ENCODE data around the gene PRPSAP1.

The PRPSAP1 gene

DNA sequence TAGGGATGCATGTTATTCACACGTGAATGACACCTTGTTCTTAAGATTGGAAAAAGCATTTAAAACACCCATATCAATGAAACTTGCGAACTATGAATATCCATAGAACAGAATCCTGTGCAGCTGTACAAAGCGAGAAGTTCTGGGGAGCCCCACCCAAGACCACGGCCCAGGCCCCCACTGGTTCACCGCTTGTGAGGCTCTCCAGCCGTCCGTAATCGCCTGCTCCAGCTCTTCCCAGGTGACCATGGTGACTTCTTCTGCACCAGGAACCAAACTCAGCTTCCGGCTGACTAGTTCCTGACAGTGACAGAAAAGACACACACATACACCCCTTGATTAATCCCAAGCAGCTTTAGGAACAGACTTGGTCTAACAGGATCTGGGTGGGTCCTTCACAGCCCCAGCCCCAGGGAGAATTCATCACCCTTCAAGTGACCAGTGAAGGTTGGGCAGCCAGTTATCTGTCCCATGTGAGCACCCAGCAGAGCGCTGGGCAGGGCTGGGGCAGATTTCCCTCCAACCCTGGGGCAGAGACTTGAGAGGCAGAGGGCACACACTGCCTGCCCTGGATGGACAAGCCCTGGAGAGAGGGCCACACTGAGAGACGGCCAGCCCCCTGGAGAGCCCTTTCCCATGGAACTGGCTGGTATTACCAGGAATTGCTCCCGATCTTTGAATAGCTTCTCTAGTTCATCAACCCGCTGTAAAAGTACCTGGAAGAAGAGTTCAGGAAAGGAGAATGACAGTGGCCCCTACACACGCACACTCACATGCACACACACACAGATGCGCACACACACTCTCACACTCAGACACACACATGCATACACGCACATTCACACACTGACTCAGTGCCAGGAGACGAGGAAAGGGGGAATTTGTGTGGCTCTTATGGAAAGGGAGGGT is 49.2 kb downstream of the PRPSAP1 start:
- Histone ChIP-seq H3K27ac (ENCODE audit: low read length) (no peak overlapping the region), H3K9me3 (ENCODE audit: control insufficient read depth, low read depth, low read length) (no peaks in the 10 kb centered on the region), H3K9ac (ENCODE audit: low read length) (no peak overlapping the region), H3K36me3 (ENCODE audit: control insufficient read depth, low read depth, low read length) (no peaks in the 10 kb centered on the region), H3K4me1 (ENCODE audit: control insufficient read depth, low read depth, low read length) (no peaks in the 10 kb centered on the region), H3K4me3 (ENCODE audit: low read length) (no peak overlapping the region), H3K27me3 (ENCODE audit: control insufficient read depth, insufficient read depth, low read length) (no peaks in the 10 kb centered on the region)

DNA sequence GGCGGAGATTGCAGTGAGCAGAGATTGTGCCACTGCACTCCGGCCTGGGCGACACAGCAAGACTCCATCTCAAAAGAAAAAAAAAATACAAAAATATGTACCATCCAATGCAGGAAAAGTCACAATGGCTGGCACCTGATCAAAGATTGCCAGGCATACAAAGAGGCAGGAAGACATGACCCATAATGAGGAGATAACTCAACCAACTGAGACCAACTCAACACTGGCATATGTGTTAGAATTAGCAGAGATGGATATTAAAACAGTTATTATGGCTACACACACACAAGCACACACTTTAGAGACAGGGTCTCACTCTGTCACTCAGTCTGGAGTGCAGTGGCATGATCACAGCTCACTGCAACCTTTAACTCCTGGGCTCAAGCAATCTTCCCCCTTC is 56.3 kb downstream of the PRPSAP1 start:
- Histone ChIP-seq H3K27ac (ENCODE audit: low read length) (no peak overlapping the region), H3K9me3 (ENCODE audit: control insufficient read depth, low read depth, low read length) (no peaks in the 10 kb centered on the region), H3K9ac (ENCODE audit: low read length) (no peak overlapping the region), H3K36me3 (ENCODE audit: control insufficient read depth, low read depth, low read length) (no peaks in the 10 kb centered on the region), H3K4me3 (ENCODE audit: low read length) (no peak overlapping the region), H3K4me1 (ENCODE audit: control insufficient read depth, low read depth, low read length) (no peaks in the 10 kb centered on the region), H3K27me3 (ENCODE audit: control insufficient read depth, insufficient read depth, low read length) (no peaks in the 10 kb centered on the region)

GRCh38 chr17:76296889-76297288 is 56.8 kb downstream of the PRPSAP1 start:
- no peak overlapping the region for H3K4me3 ChIP-seq (ENCODE audit: low read length)
- H3K36me3 ChIP-seq (ENCODE audit: control insufficient read depth, low read depth, low read length), result no peaks in the 10 kb centered on the region
- no peaks in the 10 kb centered on the region for H3K4me1 ChIP-seq (ENCODE audit: control insufficient read depth, low read depth, low read length)
- H3K9ac ChIP-seq (ENCODE audit: low read length), result no peak overlapping the region
- no peak overlapping the region for H3K27ac ChIP-seq (ENCODE audit: low read length)
- H3K9me3 ChIP-seq (ENCODE audit: control insufficient read depth, low read depth, low read length), result no peaks in the 10 kb centered on the region
- H3K27me3 ChIP-seq (ENCODE audit: control insufficient read depth, insufficient read depth, low read length), result no peaks in the 10 kb centered on the region

DNA sequence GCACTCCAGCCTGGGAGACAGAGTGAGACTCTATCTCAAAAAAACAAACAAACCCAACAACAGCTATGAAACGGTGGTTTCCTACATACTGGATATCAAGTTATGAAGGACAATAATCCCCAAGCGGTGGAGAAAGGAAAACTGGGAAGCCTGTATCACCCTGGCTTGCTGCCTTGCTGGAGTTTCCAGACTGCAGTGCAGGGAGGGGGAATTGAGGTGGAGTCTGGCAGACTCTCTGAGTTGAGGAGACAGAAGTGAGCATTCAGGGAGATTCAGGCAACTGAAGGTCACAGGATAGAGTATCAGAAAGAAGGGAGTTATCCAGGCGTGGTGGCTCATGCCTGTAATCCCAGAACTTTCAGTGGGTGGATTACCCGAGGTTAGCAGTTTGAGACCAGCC is 57.5 kb downstream of the PRPSAP1 start:
- Histone ChIP-seq H3K27me3 (ENCODE audit: control insufficient read depth, insufficient read depth, low read length) (no peaks in the 10 kb centered on the region), H3K9ac (ENCODE audit: low read length) (no peak overlapping the region), H3K27ac (ENCODE audit: low read length) (no peak overlapping the region), H3K9me3 (ENCODE audit: control insufficient read depth, low read depth, low read length) (no peaks in the 10 kb centered on the region), H3K4me1 (ENCODE audit: control insufficient read depth, low read depth, low read length) (no peaks in the 10 kb centered on the region), H3K36me3 (ENCODE audit: control insufficient read depth, low read depth, low read length) (no peaks in the 10 kb centered on the region), H3K4me3 (ENCODE audit: low read length) (no peak overlapping the region)

- no peak overlapping the region for H3K4me3 ChIP-seq (ENCODE audit: low read length)
- no peaks in the 10 kb centered on the region for H3K4me1 ChIP-seq (ENCODE audit: control insufficient read depth, low read depth, low read length)
- no peak overlapping the region for H3K27ac ChIP-seq (ENCODE audit: low read length)
- H3K9me3 ChIP-seq (ENCODE audit: control insufficient read depth, low read depth, low read length), result no peaks in the 10 kb centered on the region
- H3K27me3 ChIP-seq (ENCODE audit: control insufficient read depth, insufficient read depth, low read length), result no peaks in the 10 kb centered on the region
- H3K9ac ChIP-seq (ENCODE audit: low read length), result no peak overlapping the region
- H3K36me3 ChIP-seq (ENCODE audit: control insufficient read depth, low read depth, low read length), result no peaks in the 10 kb centered on the region
Observed at GRCh38 chr17:76293106-76293505, 60.6 kb downstream of the PRPSAP1 start.

GRCh38 chr17:76292567-76292966 is 61.1 kb downstream of the PRPSAP1 start:
- Histone ChIP-seq H3K9me3 (ENCODE audit: control insufficient read depth, low read depth, low read length) (no peaks in the 10 kb centered on the region), H3K27me3 (ENCODE audit: control insufficient read depth, insufficient read depth, low read length) (no peaks in the 10 kb centered on the region), H3K4me1 (ENCODE audit: control insufficient read depth, low read depth, low read length) (no peaks in the 10 kb centered on the region), H3K36me3 (ENCODE audit: control insufficient read depth, low read depth, low read length) (no peaks in the 10 kb centered on the region), H3K4me3 (ENCODE audit: low read length) (no peak overlapping the region), H3K27ac (ENCODE audit: low read length) (no peak overlapping the region), H3K9ac (ENCODE audit: low read length) (no peak overlapping the region)

GRCh38 chr17:76281573-76282371 is 71.9 kb downstream of the PRPSAP1 start:
- Histone ChIP-seq H3K4me1 (ENCODE audit: control insufficient read depth, low read depth, low read length) (no peaks in the 10 kb centered on the region), H3K4me3 (ENCODE audit: low read length) (no peak overlapping the region), H3K36me3 (ENCODE audit: control insufficient read depth, low read depth, low read length) (no peaks in the 10 kb centered on the region), H3K9me3 (ENCODE audit: control insufficient read depth, low read depth, low read length) (no peaks in the 10 kb centered on the region), H3K27me3 (ENCODE audit: control insufficient read depth, insufficient read depth, low read length) (no peaks in the 10 kb centered on the region), H3K9ac (ENCODE audit: low read length) (no peak overlapping the region), H3K27ac (ENCODE audit: low read length) (no peak overlapping the region)

- Histone ChIP-seq H3K4me3 (ENCODE audit: low read length) (no peak overlapping the region), H3K9ac (ENCODE audit: low read length) (no peak overlapping the region), H3K9me3 (ENCODE audit: control insufficient read depth, low read depth, low read length) (no peaks in the 10 kb centered on the region), H3K27me3 (ENCODE audit: control insufficient read depth, insufficient read depth, low read length) (no peaks in the 10 kb centered on the region), H3K27ac (ENCODE audit: low read length) (no peak overlapping the region), H3K36me3 (ENCODE audit: control insufficient read depth, low read depth, low read length) (no peaks in the 10 kb centered on the region), H3K4me1 (ENCODE audit: control insufficient read depth, low read depth, low read length) (no peaks in the 10 kb centered on the region)
Observed at GRCh38 chr17:76280650-76281049, 73.1 kb downstream of the PRPSAP1 start.

- Histone ChIP-seq H3K9ac (ENCODE audit: low read length) (no peak overlapping the region), H3K27me3 (ENCODE audit: control insufficient read depth, insufficient read depth, low read length) (no peaks in the 10 kb centered on the region), H3K27ac (ENCODE audit: low read length) (no peak overlapping the region), H3K4me1 (ENCODE audit: control insufficient read depth, low read depth, low read length) (no peaks in the 10 kb centered on the region), H3K9me3 (ENCODE audit: control insufficient read depth, low read depth, low read length) (no peaks in the 10 kb centered on the region), H3K36me3 (ENCODE audit: control insufficient read depth, low read depth, low read length) (no peaks in the 10 kb centered on the region), H3K4me3 (ENCODE audit: low read length) (no peak overlapping the region)
Observed at GRCh38 chr17:76279742-76280287, 73.9 kb downstream of the PRPSAP1 start.

- H3K27ac ChIP-seq (ENCODE audit: low read length), result no peak overlapping the region
- H3K9ac ChIP-seq (ENCODE audit: low read length), result no peak overlapping the region
- H3K4me3 ChIP-seq (ENCODE audit: low read length), result no peak overlapping the region
- no peaks in the 10 kb centered on the region for H3K4me1 ChIP-seq (ENCODE audit: control insufficient read depth, low read depth, low read length)
- no peaks in the 10 kb centered on the region for H3K9me3 ChIP-seq (ENCODE audit: control insufficient read depth, low read depth, low read length)
- no peaks in the 10 kb centered on the region for H3K36me3 ChIP-seq (ENCODE audit: control insufficient read depth, low read depth, low read length)
- H3K27me3 ChIP-seq (ENCODE audit: control insufficient read depth, insufficient read depth, low read length), result no peaks in the 10 kb centered on the region
Observed at GRCh38 chr17:76278952-76279741, 74.6 kb downstream of the PRPSAP1 start.

DNA sequence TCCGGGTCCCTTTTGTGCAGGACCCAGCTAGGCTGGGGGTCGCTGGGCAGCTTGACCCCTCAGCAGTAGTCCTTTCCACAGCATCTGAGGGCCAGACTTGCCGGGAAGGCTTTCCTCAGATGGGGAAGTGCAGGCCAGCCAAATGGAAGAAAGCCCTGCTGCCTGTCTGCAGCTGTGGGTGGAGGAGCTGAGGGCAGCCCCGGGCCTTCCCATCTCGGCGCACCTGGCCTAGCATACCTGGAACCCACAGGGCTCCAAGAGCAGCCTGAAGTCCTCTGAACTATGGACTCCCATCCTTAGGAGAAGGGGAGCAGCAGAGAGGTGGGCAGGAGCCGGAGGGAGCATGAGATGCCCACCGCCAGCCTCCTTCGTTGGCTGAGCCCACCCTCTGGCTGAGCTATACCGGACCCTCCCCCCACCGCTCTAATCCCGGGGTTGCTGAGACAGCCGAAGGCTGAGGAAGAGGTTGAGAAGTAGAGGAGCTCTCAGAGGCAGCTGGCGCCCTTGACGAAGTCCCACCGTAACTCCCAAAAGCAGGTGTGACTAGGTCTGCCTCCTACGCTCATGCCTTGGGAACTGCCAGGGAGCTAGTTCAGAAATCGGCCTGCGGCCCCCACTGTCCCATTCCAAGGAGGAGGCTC is 75.3 kb downstream of the PRPSAP1 start:
- no peaks in the 10 kb centered on the region for H3K9me3 ChIP-seq (ENCODE audit: control insufficient read depth, low read depth, low read length)
- no peak overlapping the region for H3K9ac ChIP-seq (ENCODE audit: low read length)
- H3K27me3 ChIP-seq (ENCODE audit: control insufficient read depth, insufficient read depth, low read length), result no peaks in the 10 kb centered on the region
- H3K36me3 ChIP-seq (ENCODE audit: control insufficient read depth, low read depth, low read length), result no peaks in the 10 kb centered on the region
- H3K4me3 ChIP-seq (ENCODE audit: low read length), result no peak overlapping the region
- H3K4me1 ChIP-seq (ENCODE audit: control insufficient read depth, low read depth, low read length), result no peaks in the 10 kb centered on the region
- H3K27ac ChIP-seq (ENCODE audit: low read length), result no peak overlapping the region

All from iPS-18a (cell line).